PFSK-1 (cell line): ENCODE measurements around the gene RGS7.

Experiments
- FOXP2 ChIP-seq: optimal IDR thresholded peaks from 2 replicates; pipeline ENCODE3; 2011; ENCODE audit warnings: borderline replicate concordance, control low read depth, inconsistent platforms; ENCODE audit not compliant: insufficient read depth; ENCODE audit errors: extremely low read length, extremely low read depth
- POLR2AphosphoS5 ChIP-seq: IDR thresholded peaks from 2 replicates; pipeline ENCODE4 v1.6.1; 2012; ENCODE audit warnings: low read depth, mild to moderate bottlenecking, control low read depth, low read length, moderate library complexity
- SIN3A ChIP-seq: IDR thresholded peaks from 2 replicates; pipeline ENCODE4 v1.6.1; 2012; ENCODE audit warnings: mild to moderate bottlenecking, low read length, moderate library complexity, borderline replicate concordance; ENCODE audit not compliant: insufficient read depth
- TAF1 ChIP-seq: IDR thresholded peaks from 2 replicates; pipeline ENCODE4 v1.6.1; 2012; ENCODE audit warnings: low read length, control low read depth, borderline replicate concordance; ENCODE audit not compliant: insufficient read depth
- TF ChIP-seq, protein P1 (sequence below), 2 experiments: IDR thresholded peaks; 2 replicates each; pipeline versions ENCODE4 v1.6.1 to v1.8.0; 2011 to 2012; ENCODE audit warnings: low read depth in 2 of 2, low read length in 2 of 2, control low read depth in 1 of 2, inconsistent platforms in 1 of 2, mild to moderate bottlenecking in 1 of 2, moderate library complexity in 1 of 2; ENCODE audit not compliant: insufficient read depth in 1 of 2

RGS7 gene

DNA sequence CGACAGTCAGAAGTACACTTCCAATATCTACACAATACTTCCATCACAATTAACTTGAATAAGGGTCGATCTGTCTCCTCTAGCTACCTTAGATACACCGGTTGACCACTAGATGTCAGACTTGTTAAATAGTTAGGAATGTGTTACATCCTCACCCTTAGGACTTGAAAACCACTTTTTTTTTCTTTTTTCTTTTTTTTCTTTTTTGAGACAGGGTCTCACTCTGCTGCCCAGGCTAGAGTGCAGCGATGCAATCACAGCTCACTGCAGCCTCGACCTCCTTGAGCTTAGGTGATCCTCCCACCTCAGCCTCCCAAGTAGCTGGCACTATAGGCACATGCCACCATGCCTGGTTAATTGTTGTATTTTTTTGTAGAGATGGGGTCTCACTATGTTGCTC is 624.6 kb downstream of the RGS7 start:
- TF ChIP-seq, protein P1, sequence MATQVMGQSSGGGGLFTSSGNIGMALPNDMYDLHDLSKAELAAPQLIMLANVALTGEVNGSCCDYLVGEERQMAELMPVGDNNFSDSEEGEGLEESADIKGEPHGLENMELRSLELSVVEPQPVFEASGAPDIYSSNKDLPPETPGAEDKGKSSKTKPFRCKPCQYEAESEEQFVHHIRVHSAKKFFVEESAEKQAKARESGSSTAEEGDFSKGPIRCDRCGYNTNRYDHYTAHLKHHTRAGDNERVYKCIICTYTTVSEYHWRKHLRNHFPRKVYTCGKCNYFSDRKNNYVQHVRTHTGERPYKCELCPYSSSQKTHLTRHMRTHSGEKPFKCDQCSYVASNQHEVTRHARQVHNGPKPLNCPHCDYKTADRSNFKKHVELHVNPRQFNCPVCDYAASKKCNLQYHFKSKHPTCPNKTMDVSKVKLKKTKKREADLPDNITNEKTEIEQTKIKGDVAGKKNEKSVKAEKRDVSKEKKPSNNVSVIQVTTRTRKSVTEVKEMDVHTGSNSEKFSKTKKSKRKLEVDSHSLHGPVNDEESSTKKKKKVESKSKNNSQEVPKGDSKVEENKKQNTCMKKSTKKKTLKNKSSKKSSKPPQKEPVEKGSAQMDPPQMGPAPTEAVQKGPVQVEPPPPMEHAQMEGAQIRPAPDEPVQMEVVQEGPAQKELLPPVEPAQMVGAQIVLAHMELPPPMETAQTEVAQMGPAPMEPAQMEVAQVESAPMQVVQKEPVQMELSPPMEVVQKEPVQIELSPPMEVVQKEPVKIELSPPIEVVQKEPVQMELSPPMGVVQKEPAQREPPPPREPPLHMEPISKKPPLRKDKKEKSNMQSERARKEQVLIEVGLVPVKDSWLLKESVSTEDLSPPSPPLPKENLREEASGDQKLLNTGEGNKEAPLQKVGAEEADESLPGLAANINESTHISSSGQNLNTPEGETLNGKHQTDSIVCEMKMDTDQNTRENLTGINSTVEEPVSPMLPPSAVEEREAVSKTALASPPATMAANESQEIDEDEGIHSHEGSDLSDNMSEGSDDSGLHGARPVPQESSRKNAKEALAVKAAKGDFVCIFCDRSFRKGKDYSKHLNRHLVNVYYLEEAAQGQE (IDR thresholded peaks at IDR 0.05; ENCODE audit: insufficient read depth in 1 of 2, low read depth in 2 of 2, low read length in 2 of 2) = no peak
- TF ChIP-seq POLR2AphosphoS5 (no peak), SIN3A (no peak), TAF1 (no peak), FOXP2 (no peak)
